DMS53 (cell line): Measurements from ENCODE around the gene ZBTB1.
"Not testable (repeated sequence)": the region's sequence is repeated elsewhere in the genome, so short reads cannot be mapped to it uniquely, and the experiment has no call there.

Source experiments
- DNase-seq: peaks from one replicate; lab custom pipeline; 2025; lab: John Stamatoyannopoulos, UW

ZBTB1 gene

DNA sequence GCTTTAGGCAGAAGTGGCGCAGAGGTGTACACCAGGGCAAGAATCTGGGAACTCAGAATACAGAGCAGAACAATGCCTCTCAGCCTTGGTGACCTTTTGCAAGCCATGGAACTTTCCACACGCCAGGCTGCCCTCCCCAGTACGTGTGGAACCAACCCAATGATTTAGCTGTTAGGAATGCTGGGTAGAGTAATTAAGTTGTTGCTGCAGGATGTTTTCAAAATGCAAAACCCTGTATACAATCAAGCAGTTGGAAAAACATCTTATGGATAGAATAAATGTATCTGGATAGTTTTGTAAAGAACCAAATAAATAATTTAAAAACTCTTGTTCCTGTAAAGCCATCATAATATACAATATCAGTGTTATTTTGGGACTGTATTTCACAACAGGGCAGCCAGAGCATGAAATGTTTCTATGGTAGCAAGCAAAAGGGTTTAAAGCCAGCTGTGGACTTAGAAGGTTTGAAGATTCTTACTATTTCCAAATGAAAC is 64.6 kb downstream of the ZBTB1 start:
- no peak for DNase-seq

DNA sequence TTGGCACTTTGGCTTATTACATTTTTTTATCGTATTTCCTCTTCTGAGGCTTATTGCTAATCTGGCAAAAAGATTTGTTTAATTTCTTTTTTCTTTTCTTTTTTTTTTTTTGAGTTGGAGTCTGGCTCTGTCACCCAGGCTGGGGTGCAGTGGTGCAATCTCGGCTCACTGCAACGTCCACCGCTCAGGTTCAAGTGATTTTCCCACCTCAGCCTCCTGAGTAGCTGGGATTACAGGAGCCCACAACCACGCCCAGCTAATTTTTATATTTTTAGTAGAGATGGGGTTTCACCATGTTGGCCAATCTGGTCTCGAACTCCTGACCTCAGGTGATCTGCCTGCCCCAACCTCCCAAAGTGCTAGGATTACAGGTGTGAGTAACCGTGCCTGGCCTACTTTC is 65.1 kb downstream of the ZBTB1 start:
- DNase-seq, result not testable (repeated sequence)

DNA sequence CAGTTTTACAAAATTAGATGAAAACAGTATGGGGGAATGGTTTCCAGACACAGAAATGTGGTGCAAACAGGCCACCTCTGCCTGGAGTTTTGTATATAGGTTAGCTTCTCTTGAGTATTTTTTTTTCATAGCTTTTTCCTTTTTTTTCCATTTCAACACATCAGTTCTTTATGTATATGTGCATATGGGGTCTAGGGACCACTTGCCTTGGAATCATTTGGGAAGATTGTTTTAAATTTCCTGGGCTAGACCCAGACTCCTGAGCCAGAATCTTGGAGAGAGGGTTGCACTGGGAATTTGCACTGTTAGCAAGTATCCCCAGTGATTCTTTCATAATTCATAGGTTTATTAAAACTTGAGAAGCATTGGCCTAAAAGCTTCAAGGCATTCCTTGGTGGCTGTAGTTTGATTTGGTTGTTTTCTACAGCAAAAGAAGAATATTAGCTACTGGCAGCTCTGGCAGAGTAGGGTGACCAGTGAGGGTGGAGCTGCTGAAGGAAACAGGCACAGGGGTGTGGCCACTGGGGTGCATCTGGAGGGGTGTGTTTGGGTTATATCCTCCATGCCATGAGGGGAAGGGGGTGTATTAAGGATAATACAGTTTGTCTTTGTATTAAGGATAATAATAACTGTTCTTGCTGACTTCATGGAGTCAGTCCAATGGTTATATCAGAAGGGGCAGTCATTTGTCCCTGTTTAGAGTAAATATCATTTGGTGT is 68.0 kb downstream of the ZBTB1 start:
- no peak for DNase-seq

DNA sequence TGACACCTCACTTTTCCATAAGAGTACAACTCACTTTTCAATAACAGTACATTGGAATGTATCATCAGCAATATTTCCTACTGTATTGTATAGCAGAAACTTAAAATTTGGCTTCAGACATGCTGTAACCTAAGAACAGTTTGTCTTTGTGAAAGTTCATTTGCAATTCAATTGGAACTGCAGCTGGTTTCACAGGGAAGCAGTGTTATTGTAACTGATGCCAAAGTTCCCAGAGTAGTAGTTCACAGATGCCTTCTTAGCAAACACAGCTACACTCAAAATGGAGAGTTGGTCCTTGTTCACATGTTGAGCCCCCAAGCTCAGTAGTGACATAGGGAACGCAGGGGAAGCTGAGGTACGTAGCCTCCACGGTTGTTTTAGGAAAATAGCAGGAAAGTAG is 68.5 kb downstream of the ZBTB1 start:
- no peak for DNase-seq
